HG03196 (cell line): ENCODE measurements around the gene DUSP23.

ENCODE experiments used
- ATAC-seq: cut with Tn5 transposase; IDR thresholded peaks from one replicate; pipeline ENCODE4 v1.9.1; 2021; ENCODE audit not compliant: unreplicated experiment

DUSP23 gene

DNA sequence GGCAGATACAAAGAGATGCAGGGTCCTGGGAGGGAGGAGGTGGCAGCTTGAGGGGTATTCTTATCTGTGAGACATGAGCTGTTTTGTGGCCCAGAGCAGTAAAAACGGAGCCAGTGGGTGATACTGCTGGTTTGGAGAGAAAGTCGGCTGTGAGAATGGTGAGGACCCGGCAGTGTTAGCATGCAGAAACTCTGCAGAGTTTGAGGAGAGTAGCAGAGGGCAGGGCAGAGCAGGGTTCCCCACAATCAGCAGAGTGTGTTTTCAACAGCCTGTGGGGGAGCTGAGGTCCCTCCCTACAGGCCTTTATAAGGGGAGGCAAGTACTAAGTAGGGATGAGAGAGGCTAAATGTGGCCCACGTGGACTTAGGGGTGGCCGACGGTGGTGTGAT lies 46.3 kb downstream of the DUSP23 start:
- no peak for ATAC-seq

DNA sequence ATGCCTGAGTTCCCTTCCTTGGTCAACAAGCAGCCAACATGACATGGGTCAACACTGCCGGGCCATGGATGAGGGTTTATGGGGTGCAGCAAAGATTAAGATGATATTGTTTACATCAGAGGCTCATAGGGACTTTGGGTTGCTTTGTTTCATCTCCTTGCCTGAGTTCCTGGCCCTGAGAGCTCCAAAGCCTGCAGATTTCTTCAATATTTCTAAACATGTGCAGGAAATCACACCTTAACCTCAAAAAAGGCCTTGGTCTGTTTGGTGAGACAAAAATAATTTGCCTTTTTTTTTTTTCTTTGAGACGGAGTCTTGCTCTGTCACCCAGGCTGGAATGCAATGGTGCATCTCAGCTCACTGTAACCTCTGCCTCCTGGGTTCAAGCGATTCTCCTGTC lies 46.8 kb downstream of the DUSP23 start:
- ATAC-seq: no peak

DNA sequence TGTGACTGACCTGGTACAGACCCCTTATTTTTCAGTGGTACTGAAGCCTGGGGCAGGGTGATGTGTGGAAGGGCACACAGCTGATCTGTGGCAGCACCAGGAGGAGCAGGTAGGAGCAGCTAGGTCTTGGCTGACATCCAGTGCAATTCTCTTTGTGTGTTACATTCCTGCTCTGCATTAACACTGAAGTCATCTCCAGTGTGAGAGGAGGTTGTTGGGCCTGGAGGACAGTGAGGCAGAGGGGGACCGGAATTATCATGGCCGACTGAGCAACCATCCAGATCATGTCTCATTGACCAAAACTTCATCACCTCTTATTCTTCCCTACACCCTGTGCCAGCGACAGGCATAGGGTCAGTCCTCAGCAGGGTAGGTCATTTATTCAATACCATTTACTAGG lies 47.4 kb downstream of the DUSP23 start:
- no peak for ATAC-seq

DNA sequence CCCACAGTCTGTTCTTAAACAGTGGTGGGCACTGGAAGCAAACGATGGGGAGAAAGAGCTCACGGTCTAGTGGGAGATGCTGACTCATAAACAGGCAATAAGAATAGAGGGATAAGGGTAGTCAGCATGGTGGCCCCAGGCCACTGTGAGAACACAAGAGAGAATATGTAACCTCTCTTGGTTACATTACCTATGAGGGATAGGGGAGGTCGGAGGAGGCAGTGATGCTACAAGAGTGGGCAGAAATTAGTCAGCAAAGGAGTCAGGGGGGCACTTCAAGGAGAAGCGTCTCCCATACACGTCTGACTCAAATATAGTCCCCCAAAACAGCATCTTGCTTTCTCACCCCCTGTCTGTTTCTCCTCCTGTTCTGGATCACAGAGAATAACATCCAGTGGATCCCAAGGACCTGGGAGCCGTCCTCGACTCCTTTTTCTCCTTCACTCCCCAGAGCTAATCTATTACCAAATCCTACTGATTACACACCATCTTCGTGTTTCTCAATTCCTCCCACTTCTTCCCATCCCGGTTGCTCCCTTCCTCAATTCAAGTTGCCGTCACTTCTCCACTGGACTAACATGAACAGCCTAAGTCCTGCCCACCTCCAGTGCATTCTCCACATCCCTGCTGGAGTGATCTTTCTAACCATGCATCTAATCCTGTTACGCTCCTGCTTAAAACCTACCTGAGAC lies 48.0 kb downstream of the DUSP23 start:
- ATAC-seq: no peak

DNA sequence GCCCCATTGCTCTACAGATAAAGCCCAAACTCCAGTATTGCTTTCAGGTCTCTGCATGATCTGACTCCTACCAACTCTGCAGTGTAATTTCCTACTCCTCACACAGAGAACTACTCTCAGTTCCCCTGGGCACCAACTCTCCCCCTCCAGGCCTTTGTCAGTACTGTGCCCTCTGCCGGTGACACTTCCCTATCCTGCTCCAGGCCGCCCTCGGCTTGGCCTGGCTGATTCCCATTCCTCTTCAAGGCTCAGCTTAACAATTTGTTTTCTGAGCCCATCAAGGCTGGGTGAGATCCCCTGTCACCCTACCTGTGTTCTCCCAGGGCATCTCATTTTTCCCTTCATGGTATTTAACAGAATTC lies 48.5 kb downstream of the DUSP23 start:
- ATAC-seq: peak; percentile 73

DNA sequence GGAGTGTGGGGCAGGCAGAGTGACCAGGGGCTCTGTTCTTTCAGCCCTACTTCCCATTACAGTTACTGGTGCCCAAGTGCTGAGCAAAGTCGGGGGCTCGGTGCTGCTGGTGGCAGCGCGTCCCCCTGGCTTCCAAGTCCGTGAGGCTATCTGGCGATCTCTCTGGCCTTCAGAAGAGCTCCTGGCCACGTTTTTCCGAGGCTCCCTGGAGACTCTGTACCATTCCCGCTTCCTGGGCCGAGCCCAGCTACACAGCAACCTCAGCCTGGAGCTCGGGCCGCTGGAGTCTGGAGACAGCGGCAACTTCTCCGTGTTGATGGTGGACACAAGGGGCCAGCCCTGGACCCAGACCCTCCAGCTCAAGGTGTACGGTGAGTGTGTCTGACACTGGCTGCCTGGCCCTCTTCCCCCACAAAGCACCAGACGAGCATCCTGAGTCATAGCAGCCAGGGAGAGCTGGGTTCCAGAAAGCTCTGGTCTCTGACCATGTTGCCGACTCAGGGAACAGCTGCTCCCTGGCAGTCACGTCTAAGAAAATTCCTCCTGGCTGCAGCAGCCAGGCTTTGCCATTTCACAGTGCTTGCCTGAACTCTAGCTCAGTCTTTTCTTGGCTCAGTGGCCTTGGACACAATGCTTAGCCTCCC lies 49.2 kb downstream of the DUSP23 start:
- no peak for ATAC-seq

DNA sequence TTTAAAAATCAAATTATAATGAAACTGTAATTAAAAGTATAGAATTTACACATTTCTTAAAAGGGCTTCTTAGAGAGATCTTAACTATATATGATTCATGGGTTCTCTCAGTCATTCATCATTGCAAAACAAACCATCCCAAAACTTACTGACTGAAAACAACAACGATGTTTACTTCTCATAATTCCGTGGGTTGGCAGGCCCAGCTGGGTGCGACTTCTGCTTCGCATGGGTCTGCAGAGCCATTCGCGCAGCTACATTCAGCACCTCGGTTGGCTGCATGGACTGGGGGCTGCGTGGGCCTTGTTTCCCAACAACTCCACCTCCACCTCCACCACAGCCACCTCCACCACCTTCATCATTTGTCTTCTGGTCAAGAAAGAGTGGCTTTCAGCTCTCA lies 50.0 kb downstream of the DUSP23 start:
- no peak for ATAC-seq

DNA sequence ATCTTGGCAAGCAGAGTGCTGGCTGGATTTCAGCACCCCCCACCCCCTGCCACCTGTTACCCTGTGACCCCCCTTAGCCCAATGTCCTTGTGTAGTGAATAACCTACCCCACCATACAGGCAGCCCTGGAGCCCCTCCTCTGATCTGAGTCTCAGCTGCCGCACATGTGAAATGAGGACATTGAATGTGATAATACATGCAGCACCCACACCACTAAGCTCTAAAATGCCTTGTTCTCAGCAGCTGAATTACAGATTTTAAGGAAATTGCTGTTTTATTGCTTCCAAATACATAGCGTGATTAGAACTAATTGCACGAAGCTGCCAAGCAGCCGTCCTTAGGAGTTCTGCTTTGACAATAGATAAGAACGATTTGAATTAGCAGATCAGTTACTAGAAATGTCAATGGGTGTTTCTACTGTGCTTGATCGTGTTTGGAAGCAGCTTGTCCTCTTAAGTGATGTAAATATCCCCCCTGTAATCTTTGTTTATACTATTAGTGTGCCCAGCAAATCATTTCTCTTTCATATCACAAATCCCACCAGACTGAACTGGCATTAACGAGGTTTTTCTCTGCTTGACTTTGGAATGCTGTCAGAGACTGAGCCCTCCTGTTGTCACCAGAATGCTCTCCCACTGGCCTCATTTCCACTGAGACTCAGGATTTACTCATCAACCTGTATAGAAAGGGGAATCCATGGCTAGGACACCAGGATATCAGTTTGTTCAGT lies 50.8 kb downstream of the DUSP23 start:
- ATAC-seq: no peak
